HG03521 (cell line): ENCODE measurements around the gene DNAH5.

Experiments
- ATAC-seq: cut with Tn5 transposase; IDR thresholded peaks from one replicate; pipeline ENCODE4 v1.9.1; 2021; ENCODE audit warnings: mild to moderate bottlenecking, moderate library complexity; ENCODE audit not compliant: unreplicated experiment

DNAH5 gene

DNA sequence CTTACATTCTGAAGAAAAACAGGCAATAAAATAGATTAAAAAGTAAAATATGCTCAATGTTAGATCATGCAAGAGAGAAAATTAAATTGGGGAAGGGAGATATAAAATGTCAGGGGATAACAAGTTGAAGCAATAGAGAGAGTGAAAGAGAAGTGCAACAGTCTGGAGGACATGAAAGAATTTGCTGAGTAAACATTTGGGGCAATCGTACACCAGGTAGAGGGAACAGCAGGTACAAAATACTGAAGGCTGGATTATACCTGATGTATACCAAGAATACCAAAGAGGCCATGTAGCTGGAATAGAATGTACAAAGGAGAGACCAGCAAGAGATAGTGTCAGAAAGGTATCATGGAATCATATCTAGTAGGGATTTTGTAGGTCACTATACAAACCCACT, 300.8 kb downstream of the DNAH5 start:
- no peak for ATAC-seq

DNA sequence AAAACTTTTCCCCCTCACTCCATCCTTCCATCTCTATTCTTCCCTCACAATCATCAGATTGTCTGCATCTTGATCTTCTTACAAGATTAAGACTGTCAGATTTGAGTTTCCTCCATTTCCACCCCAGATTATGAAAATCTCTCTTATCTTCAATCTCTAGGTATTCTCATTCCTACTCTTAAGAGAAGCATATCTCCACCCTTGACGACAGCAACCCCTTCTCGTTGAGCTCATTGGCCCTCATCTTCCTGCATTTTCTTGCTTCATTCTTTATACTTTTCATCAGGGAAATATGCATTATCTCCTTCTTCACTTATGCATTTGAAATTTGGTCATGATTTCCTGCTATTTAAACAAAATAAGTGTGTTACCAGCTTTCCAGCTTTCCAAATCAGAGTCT, 301.3 kb downstream of the DNAH5 start:
- no peak for ATAC-seq
